CMK (cell line): Measurements from ENCODE around the gene IFNGR2.
"Not testable (repeated sequence)": the region's sequence is repeated elsewhere in the genome, so short reads cannot be mapped to it uniquely, and the experiment has no call there.

ENCODE experiments used
- DNase-seq: peaks from one replicate; pipeline ENCODE4 v3.0.0-alpha.2; 2010; ENCODE audit warnings: low read depth

Gene IFNGR2, protein sequence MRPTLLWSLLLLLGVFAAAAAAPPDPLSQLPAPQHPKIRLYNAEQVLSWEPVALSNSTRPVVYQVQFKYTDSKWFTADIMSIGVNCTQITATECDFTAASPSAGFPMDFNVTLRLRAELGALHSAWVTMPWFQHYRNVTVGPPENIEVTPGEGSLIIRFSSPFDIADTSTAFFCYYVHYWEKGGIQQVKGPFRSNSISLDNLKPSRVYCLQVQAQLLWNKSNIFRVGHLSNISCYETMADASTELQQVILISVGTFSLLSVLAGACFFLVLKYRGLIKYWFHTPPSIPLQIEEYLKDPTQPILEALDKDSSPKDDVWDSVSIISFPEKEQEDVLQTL

DNA sequence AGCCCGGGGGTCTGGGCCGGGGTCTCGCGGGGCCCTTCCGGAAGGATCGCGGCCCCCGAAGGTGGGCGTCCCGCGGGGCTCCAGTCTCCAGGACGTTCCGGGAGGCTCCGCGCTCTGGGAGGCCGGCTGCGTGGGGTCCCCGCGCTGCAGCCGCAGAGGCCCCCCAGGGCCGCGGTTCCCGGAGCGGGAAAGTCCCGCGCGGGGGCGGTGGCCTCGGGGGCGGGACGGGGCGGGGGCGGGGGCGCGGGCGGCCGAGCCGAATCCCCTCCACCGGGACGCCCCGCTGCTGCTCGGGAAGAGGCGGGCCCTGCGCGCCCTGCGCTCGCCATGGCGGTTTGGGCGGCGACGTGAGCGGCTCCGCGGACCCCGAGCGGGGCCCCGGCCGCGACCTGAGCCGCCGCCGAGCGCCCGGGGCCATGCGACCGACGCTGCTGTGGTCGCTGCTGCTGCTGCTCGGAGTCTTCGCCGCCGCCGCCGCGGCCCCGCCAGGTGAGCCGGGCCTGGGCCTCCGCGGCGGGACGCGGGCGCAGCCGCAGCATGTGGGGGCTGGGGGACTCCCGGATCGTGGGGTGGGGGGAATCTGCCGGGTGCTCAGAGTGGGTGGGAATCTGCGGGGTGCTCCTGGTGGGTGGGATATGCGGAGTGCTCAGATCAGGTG is at the start of gene IFNGR2:
IFNGR2 (plus strand) TSS at position 286 of the 658 bp plus-strand sequence; CDS start at position 417, 131 bp downstream.
- DNase-seq, result peak; percentile 25

DNA sequence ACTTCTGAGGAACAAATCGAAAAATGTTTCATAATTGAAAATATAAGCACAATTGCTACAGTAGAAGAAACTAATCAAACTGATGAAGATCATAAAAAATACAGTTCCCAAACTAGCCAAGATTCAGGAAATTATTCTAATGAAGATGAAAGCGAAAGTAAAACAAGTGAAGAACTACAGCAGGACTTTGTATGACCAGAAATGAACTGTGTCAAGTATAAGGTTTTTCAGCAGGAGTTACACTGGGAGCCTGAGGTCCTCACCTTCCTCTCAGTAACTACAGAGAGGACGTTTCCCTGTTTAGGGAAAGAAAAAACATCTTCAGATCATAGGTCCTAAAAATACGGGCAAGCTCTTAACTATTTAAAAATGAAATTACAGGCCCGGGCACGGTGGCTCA is 47.9 kb upstream of the IFNGR2 start:
- DNase-seq, result no peak

- DNase-seq, result no peak
These were observed 47.2 kb upstream of the IFNGR2 start for GRCh38 chr21:33355996-33356395.

- no peak for DNase-seq
These were observed 46.0 kb upstream of the IFNGR2 start for GRCh38 chr21:33357177-33357576.

- no peak for DNase-seq
These were observed 43.8 kb upstream of the IFNGR2 start for GRCh38 chr21:33359446-33359845.

- DNase-seq, result no peak
These were observed 42.9 kb upstream of the IFNGR2 start for GRCh38 chr21:33360281-33360680.

DNA sequence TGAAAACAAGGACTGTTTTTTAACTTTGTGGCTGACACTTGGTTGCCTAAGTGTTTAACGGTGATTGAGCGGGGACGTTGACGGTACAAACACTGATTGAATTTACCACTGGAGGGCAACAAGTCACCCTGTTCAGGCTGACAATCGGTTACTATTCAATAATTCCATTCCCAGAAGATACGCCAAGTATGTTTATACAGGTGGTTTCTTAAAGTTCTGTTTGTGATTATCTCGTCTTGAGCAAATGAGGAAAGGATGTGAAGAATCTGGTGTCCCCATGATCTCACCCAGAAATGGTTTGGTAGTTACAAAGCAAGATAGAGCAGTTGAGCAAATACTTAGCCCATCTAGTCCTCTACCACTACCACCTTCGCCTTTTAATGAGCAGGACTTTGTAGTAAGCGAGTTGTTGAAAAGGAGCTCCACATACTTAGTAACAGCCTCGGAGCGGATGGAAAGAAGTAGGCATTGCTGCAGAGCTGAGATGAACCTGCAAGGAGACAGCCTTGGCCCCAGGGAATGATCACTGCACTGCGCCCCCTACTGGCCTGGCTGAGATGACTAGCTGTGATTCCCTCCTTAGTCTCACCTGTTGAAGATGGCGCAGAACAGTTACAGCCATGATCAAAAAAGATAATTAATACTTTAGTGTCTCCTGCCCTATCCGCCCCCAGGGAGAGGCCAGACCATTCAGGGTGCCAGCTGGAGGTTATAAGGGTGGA is 42.2 kb upstream of the IFNGR2 start:
- DNase-seq, result peak; percentile 73

DNA sequence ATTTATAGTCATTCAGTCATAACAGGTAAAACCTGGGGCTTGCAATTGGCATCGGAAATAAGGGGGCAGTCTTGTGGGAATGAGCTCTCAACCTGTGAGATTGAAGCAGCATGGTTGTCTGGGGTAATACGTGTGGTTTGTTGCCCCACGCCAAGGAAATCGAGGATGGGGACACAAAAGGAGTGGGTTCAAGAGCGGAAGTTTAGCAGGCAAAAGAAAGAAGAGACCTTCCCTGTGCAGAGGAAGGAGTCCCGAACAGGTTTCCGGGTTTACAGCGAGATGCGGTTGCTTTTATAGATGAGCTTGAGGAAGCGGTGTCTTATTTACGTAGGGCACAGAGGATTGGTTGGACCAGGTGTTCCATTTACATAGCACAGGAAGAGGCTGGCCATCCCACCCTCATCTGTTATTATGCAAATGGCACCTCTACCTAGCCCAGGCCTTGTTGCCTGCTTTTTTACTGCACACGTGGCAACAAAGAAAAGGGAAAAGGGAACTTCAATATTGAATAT is 41.1 kb upstream of the IFNGR2 start:
- no peak for DNase-seq

- DNase-seq, result not testable (repeated sequence)
These were observed 39.2 kb upstream of the IFNGR2 start for GRCh38 chr21:33363911-33364609.

DNA sequence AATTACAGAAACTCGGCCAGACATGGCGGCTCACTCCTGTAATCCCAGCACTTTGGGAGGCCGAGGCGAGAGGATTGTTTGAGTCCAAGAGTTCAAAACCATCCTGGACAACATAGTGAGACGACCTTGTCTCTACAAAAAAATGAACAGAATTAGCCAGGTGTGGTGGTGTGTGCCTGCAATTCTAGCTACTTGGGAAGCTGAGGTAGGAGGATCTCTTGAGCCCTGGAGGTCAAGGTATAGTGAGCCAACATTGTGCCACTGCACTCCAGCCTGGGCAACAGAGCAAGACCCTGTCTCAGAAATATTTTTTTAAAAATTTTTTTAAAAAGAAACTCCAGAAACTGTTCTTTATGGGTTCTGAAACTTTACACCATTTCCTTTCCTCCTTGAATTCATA is 38.4 kb upstream of the IFNGR2 start:
- DNase-seq, result no peak

DNA sequence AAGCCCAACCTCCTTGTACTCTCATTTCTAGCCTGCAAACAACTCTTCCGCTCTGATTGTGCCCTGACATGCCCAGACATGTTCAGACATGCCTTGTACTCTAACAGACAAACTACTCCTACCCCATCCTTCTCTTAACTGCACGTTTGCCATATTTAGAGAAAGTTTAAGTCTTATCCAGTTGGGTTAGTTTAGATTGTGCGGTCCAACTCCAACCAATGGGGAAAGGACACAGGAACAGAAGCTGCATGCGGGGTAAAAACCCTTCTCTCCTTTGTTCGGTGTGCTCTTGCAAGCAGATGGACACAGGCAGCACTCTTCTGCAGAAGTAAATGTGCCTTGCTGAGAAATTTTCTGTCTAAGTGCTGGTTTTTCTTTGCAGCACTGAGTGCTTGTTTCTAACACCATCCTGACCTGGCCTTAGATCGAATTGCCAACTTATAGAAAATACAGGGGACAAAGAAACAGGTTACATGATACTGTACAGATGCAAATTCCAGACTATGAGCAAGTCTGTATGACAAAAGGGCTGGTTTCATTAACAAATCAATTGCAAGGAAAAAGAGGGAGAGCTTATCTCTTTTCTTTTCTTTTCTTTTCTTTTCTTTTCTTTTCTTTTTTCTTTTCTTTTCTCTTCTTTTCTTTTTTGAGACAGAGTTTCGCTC is 35.8 kb upstream of the IFNGR2 start:
- no peak for DNase-seq

DNA sequence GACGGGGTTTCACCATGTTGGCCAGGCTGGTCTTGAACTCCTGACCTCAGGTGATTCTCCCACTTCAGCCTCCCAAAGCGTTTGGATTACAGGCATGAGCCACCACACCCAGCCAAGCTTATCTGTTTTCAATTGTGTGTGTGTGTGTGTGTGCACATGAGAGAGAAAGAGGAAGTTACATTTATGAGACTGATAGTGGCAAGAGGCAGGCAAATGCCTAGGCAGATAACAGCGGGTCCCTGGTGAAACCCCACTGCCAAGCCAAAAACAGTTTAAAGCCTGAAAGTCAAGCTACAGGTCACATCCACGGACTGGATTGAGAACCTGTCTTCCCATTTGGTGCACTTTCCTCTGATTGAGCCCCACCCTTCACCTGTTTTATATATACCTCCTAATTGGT is 35.1 kb upstream of the IFNGR2 start:
- peak; percentile 72 for DNase-seq

GRCh38 chr21:33368576-33368975 is 34.6 kb upstream of the IFNGR2 start:
- no peak for DNase-seq

DNA sequence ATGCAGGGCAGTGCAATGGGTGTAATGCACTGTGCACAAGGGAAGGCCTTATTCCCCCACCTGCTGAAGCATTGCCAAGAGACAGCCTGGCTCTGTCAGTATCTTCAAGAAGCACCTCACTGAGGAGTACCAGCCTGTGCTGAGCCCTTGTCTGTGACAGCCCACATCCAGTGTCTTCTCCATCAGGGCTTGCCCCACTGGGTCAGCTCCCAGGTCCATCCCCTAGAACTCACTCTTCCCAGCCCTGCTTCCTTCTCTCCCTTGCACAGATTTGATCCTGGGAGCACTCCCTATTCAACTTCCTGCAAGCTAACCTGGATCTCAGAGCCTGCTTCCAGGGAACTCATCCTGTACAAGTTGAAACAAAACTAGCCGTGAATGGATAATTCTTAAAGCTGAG is 33.6 kb upstream of the IFNGR2 start:
- DNase-seq, result no peak

- no peak for DNase-seq
These were observed 32.9 kb upstream of the IFNGR2 start for GRCh38 chr21:33370305-33370704.

DNA sequence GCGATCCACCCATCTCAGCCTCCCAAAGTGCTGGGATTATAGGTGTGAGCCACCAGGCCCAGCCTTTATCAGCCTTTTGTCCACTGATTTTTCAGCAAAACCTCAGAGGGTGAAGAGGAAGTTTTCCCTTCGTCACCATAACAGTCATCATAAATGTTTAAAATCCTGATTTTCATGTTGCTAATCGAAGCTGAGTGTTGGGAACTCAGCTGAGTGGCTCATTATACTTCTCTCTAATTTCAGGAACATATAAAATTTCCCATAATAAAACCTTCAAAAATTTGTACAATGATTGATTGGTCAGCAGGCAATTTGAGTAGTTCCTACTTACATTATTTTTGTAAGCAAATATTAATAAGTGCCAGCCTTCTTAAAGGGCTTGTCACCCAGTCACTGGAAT is 31.8 kb upstream of the IFNGR2 start:
- no peak for DNase-seq

- no peak for DNase-seq
These were observed 30.6 kb upstream of the IFNGR2 start for GRCh38 chr21:33372582-33372981.

- DNase-seq, result no peak
These were observed 29.8 kb upstream of the IFNGR2 start for GRCh38 chr21:33373451-33373850.

- no peak for DNase-seq
These were observed 29.1 kb upstream of the IFNGR2 start for GRCh38 chr21:33374080-33374449.

GRCh38 chr21:33374450-33375096 is 28.6 kb upstream of the IFNGR2 start:
- no peak for DNase-seq

DNA sequence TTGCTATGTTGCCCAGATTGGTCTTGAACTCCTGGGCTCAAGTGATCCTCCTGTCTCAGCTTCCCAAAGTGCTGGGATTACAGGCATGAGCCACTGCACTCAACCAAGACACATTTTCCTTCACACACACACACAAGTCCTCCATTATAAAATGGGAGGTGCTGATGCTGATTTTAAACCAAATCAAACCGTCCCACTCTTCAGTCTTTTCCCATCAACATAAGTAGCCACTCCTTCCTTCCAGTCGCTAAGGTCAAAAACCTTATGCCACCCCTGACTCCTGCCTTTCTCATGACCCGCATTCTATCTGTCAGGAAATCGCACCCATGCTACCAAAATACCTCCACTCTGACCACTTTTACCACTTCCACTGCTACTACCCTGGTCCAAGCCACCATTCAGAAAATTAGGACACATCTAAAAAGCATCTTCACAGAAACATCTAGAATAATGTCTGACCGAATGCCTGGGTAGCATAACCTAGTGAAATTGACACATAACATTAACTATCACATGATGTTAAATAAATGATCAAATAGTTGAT is 28.0 kb upstream of the IFNGR2 start:
- DNase-seq, result no peak
